ENCODE data around the gene DHCR7.

DHCR7 gene

DNA sequence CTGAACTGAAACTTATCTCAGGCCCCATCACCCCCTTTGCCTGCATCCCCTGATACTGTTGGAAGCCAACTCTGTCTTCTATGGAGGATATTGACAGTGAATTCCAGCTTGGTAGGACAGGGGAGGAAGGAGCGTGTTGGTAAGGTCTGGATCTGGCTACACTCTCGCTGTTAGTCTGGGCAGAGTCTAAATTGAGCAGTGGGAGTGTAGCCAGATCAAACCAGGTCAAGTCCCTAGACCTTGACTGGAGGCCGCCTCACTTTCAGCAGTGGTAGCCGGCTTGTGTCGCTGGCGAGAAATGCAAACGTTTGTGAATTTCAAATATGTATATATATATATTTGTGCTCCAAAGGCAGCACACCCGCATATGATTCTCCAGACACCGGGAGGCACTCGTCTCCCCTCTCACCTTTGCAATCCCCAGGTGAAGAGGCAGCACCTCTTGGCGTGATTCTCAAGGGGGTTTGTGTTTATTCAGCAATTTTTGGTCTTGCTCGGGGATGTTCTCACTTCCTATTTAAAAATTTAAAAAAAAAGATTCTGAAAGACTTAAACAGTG, 26.7 kb downstream of the DHCR7 start:
- no peak for DNase-seq (ENCODE audit: low spot score)

DNA sequence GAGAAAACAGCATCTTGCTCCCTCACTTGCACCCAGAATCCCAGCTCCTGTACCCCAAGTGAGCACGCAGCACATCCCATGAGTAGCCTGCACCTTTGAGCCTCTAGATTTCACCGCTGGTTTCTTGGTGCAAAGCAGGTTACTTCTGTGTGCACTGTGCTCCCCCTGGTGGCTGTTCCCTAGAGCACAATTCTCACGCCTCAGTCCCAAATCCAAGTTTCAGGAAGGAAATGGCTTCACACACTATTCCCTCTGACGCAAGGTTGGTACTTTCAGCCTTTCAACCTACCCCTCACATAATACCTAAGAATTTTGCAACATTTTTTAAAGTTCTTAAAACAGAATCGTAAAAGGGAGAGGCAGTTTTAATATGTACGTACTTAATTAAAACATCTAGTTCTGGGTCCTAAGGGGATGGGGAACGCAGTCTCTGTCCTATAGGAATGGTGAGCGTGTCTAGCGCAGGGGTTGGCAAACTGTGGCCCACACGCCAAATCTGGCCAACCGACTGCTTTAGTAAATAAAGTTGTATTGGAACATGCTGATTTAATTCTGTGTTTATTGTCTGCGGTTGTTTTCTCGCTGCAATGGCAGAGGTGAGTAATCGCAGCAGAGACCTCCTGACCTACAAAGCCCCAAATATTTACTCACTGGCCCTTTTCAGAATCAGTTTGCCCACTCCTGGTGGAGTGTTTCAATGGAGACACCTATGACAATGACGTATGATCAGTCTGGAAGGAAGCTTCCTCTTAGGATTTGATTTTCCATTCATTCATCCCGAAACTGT, 27.5 kb downstream of the DHCR7 start:
- DNase-seq (ENCODE audit: low spot score): peak; percentile 36
- no peak for FAIRE-seq

More for the DNA sequence above, 26.7 kb downstream of the DHCR7 start:
- no peak for FAIRE-seq

DNA sequence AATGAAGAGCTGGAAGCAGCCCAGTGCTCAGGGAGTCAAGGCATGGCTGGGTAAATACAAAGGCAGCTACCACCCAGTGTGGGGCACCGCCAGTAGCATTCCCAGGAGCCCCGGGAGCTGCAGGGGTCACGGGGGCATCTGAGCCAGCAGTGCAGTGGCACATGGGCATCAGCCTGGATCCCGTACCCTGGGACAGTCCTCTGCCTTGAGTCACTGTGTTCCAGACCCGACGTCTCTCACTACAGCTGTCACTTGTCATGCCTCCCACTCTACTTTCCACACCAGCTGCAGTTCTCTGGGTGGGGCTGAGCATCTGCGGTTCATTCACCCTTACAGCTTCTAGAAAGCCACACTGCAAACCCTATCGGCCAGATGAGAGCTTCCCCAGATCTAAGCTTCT, 29.6 kb downstream of the DHCR7 start:
- DNase-seq (ENCODE audit: low spot score): no peak
- FAIRE-seq: no peak

DNA sequence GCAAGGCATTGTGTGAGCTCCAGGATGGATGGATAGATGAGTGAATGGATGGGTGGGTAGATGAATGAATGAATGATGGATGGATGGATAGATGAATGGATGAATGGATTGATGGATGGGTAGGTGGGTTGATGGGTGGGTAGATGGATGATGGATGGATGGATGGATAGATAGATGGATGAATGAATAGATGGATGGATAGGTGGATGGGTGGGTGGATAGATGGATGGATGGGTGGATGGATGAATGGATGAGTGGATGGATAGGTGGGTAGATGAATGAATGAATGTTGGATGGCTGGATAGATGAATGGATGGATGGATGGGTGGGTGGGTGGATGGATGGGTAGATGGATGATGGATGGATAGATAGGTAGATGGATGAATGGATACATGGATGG, 33.5 kb downstream of the DHCR7 start:
- DNase-seq (ENCODE audit: low spot score) (no peak), FAIRE-seq (no peak)

DNA sequence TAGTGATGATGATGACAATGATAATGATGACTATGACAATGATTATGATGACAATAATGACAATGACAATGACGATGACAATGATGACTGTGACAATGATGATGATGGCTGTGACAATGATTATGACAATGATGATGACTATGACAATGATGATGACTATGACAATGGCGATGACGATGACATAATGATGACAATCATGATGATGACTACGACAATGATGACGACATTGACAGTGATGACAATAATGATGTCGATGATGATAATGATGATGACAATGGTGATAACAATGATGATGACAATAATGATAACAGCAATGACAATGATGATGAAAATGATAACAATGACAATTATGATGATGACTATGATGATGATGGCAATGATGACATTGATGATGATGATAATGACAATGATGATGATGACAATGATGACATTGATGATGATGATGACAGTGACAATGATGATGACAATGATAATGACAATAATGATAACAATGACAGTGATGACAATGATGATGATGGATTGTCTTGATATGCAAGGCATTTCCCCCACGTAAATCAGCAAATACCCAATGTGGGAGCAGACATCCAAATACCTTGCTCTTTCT, 37.7 kb downstream of the DHCR7 start:
- DNase-seq (ENCODE audit: low spot score) (no peak), FAIRE-seq (no peak)

DNA sequence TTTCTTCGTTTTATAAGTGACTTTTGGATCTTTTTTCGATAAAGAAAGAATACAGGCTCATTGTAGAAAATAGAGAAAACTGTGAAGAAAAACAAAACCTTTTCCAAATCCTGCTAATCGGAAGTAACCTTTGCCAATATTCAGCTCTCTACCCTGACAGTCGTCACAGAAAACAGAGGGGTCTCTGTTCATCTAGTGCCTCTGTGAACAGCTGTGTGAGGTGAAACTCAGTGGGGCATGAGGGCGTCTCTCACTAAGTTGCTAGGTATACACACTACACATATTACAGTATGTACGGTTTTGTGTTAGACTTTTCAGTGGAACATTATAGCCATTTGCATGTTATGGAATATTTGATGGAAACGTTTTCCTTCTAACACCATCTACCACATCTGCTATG, 39.4 kb downstream of the DHCR7 start:
- FAIRE-seq (no peak), DNase-seq (ENCODE audit: low spot score) (no peak)

DNA sequence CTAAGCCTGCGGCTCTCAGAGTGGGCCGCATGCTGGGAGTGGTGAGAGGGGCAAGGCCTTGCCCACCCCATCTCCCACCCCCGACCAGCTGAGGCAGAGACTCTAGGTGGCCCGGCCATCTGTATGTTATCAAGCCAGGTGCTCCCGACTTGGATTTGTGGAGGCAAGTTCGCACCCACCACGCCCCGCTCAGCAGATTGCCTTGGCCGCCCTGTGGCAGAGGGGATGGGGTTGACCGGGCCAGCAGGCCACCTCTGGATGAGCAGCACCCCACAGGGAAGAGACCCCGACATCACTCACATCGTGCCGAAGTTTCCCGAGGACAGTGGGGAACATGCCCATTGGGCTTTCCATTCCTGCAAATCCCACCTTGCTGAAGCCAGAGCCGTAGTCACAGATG, 40.8 kb downstream of the DHCR7 start:
- no peak for FAIRE-seq
- DNase-seq (ENCODE audit: low spot score): no peak

DNA sequence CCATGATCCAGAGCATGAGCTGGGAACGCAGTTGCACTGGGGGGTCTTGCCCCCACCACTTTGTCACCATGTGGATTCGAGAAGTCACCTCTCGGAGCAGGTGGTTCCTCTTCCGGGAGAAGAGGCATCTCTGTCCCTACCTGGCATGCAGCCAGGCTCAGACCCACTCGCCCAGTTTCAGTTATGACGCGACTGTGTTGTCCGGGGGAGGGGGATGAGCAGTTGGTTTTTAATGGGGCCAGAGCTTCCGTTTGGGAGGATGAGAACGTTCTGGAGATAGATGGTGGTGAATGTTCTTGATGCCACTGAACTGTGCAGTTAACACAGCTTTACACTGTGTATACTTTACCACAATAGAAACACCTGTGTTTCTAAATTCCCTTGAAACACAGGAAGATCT, 41.5 kb downstream of the DHCR7 start:
- FAIRE-seq (no peak), DNase-seq (ENCODE audit: low spot score) (no peak)

DNA sequence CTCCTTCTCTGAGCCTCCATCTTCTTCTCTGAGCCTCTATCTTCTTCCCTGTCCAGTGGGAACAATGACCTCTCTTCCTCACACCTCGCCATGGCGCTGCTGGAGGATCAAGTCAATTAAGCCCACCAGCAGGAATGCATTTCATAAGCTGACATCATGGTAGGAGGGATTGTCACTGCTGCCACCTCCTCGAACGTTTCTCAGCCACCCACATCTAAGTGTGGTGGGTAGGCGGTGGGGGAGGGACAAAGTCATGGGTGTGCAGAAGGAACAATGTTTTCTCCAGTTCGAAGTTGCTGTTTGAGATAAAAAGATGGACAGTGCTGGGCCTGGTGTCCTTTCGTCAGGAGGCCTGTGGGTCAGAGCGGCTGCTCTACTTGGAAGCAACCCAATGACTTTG, 44.0 kb downstream of the DHCR7 start:
- DNase-seq (ENCODE audit: low spot score) (no peak), FAIRE-seq (no peak)

DNA sequence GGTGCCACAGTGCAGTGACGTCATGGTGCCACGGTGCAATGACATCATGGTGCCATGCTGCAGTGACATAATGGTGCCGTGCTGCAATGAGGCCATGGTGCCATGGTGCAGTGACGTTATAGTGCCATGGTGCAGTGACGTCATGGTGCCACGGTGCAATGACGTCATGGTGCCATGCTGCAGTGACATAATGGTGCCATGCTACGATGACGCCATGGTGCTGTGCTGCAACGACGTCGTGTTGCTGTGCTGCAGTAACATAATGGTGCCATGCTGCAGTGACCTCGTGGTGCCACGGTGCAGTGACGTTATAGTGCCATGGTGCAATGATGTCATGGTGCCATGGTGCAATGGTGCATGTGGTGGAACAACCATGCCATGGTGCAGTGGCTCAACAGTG, 45.3 kb downstream of the DHCR7 start:
- no peak for DNase-seq (ENCODE audit: low spot score)
- FAIRE-seq: no peak

DNA sequence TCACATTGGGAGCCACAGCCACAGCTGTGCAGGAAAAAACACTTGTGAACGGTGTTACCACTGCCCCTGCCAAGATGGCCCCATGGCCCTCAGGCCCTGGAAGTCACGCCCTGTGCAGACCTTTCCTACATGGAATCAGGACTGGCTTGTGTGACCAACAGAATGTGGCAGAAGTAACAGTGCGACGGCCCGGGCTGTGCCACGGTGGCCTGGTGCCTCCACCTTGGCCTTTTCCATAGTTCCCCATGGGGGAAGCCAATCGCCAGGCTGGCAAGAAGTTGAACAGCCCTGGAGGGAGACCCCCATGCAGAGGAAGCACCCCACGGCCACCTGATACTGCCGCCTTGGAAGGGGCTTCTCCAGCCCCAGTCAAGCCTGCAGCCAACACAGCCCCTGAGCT, 48.0 kb downstream of the DHCR7 start:
- DNase-seq (ENCODE audit: low spot score) (no peak), FAIRE-seq (no peak)

DNA sequence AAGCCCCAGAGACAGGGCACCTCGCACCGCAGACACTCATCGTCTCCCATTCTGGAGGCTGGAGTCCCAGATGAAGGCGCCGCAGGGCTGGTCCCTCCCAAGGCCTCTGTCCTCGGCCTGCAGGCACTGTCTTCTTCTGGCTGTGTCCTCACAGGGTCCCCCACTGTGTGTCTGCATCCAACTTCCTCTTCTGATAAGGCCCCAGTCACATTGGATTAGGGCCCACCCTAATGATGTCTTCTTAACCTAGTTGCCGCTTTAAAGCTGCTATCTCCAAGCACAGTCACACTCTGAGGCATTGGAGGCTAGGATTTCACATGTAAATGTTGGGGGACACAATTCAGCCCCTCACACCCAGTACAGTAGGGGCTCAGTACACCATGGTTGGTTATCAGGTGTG, 48.9 kb downstream of the DHCR7 start:
- no peak for DNase-seq (ENCODE audit: low spot score)
- FAIRE-seq: no peak

DNA sequence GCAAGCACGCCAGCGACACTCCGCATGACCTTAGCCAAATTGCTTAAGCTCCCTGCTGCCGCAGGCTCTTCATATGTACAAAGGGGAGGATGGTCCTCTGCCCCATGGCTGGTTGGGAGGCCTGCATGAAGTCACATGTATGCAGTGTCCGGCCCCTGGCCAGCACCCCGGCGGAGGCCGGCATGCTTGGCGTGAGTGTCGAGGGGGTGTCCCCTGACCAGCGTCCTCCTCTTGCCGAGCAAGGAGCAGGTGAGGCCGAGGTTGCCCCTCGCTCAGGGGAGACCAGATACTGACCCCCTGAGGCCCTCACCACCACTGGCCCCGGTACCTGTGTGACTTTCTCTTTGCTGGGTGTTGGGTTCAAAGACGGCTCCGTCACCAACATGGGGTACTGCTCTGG, 50.2 kb downstream of the DHCR7 start:
- FAIRE-seq (no peak), DNase-seq (ENCODE audit: low spot score) (no peak)

DNA sequence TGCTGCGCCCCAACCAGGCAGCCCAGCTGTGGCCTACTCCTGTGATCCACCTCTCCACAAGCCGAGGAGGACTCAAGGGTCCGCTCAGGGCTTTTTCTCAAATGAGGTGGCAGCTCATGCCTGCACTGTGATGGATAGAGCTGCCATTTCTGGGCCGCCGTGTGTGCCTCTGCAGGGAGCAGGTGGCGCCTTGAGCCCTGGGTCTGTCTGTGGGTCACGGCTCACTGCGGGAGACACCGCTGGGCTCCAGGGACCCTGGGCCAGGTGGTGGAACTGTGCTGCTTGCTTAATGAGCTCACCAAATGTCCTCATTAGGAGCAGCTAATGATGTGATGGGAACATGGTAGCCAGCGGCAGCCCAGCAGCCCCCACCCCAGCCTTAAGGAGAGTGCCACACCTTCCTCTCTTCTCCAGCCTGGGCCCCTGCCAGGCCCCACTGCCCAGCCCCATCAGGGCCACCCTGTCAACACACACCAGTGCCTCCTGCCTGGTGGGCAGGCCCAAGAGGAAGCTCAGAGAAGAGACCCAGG, 50.8 kb downstream of the DHCR7 start:
- FAIRE-seq: no peak
- no peak for DNase-seq (ENCODE audit: low spot score)

DNA sequence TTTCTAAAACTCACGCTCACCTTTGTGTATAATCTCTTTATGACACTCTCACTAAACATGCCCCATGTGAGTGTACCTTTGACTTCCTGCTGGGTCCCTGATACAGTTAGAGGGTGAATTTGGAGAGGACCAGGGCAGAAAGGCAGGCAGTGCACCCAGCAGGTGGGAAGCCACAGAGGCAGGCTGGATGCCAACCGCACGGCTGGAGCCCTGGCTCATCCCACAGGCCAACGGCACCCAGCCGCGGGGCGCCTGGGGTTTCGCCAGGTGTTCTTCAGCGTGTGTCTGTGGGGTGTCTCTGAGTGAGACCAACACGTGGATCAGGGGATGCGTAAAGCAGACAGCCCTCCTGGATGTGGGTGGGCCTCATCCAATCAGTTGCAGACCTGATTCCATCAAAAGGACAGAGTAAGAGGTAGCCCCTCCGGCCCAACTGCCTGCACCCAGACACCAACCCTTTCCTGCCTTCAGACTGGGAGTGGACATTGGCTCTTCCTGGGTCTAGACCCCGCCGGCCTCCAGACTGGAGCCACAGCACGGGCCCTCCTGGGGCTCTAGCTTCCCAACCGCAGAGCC, 51.6 kb downstream of the DHCR7 start:
- no peak for DNase-seq (ENCODE audit: low spot score)

DNA sequence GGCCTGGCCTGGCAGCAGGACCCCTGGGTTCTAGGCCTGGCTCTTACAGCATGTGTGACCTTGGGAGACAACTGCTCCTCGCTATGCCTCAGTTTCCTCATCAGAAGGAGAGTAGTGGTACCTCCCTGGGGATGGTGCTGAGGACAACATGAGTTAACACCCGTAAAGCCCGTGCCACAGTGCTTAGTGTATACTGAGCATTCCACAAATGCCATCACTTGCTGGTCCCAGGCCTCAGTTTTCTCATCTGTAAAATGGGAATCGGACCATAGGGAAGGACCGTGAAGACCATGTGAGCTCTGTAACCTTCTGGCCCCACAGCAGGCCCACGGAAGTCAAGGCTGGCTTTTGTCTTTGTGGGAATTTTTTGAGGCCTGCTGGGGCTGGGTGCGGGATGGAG, 52.4 kb downstream of the DHCR7 start:
- FAIRE-seq (no peak), DNase-seq (ENCODE audit: low spot score) (no peak)

More for the DNA sequence above, 51.6 kb downstream of the DHCR7 start:
- no peak for FAIRE-seq

DNA sequence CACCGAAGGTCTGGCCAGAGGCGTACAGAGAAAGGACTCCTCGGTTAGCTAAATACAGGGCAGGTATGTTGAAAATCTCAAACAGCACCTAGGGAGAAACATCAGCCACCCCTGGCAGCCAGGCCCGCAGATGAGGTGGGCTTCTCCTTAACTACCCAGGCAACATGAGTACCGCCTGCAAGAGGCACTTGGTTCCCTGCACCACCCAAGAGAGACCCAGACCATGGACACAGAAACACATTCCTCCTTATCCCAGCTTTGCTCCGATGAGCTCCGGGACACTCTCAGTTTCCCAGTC, 53.0 kb downstream of the DHCR7 start:
- FAIRE-seq (no peak), DNase-seq (ENCODE audit: low spot score) (no peak)

DNA sequence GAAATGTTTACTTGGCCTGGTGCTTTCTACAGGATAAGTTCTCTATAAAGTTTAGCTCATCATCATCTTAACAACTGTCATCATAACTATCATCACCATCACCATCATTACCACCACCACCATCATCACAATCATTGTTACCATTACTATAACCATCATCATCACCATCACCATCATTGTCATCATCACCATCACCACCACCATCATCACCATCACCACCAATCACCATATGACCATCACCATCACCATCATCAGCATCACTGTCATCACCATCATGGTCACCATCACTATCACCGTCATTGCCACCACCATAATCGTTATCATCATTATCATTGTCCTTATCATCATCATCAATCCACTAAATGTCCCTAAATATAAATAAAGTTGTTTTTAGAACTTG, 54.9 kb downstream of the DHCR7 start:
- DNase-seq (ENCODE audit: low spot score) (no peak), FAIRE-seq (no peak)

DNA sequence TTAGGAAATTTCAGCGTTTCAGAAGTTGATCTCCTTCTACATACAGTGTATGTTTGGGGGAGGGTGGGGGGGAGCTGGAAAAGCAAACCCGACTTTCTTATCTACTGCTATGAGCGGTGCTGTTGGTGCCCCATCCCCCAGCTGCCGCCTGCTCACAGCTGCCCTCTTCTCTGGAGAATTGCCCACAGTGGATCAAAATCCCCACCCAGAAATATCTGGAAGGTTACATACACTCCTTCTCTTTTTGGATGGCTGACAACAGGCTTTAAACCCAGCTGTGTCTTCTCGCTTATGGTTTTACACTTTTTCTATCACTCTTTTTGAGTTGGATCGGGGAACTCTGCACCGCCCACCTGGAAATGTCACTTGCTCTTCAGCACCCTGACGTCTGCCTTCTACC, 56.4 kb downstream of the DHCR7 start:
- FAIRE-seq: no peak
- no peak for DNase-seq (ENCODE audit: low spot score)

DNA sequence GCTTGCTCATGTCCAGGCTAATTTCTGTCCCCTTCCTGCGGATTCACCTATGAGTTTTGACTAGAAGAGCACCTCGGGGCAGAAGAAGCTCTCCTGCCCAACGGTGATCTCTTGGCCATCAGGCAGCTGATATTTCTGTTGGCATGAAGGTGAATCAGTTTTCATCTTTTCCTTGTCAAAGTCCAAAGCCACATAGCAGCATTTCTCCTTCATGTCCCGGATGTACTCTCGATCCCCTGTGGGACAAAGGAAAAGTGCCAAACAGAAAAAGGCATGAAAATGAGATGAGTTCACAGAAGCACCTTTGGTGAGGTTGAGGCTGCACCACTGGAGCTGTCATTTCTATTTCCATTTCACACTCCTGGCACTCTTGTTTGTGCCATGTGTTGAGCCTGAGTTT, 56.8 kb downstream of the DHCR7 start:
- FAIRE-seq (no peak), DNase-seq (ENCODE audit: low spot score) (no peak)

DNA sequence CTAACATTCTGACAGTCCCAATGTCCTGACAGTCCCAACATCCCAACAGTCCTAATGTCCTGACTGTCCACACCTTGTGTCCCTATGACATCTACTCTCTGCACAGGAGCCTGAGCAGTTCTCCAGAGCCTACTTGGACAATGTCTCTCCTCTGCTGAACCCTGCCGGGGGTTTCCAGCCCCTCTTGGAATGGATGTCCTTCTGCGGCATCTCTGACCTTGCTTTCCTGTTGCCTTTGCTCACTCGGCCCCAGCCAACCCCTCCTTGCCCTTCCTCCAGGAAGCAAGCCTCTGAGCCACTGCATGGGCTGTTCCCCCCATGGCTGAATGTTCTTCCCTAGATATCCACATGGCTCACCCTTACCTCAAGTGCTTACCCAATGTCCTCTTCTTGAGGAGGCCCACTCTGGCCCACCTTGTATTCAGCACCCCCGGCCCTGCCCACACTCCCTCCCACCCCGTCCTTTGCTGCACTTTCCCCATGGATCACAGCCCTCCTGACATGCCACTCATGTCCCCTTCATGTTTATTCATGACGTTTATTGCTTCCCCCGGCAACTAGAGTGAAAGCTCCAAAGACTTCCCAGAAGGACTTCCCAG, 59.5 kb downstream of the DHCR7 start:
- FAIRE-seq (no peak), DNase-seq (ENCODE audit: low spot score) (no peak)
